Skeletal muscle tissue (tissue), 4 donors: ENCODE measurements around the gene ADGRL2. TPM values are rescaled to one million over a fixed set of nuclear protein-coding genes. Genes with fewer than 3 reads are reported as not detected.

Source experiments
- H3K27ac ChIP-seq: one replicate; pipeline ENCODE4 v1.7.0; 2013; ENCODE audit warnings: mild to moderate bottlenecking, low read depth, low read length, inconsistent platforms
- H3K27me3 ChIP-seq, 3 donors: one replicate each; pipeline ENCODE4 v1.7.0; 2013; ENCODE audit warnings: low read length in 3 of 3; ENCODE audit not compliant: control insufficient read depth in 3 of 3, insufficient read depth in 3 of 3
- H3K36me3 ChIP-seq, 3 donors: one replicate each; pipeline ENCODE4 v1.7.0; 2013; ENCODE audit warnings: low read length in 3 of 3; ENCODE audit not compliant: control insufficient read depth in 3 of 3, insufficient read depth in 3 of 3
- H3K4me1 ChIP-seq, 3 donors: one replicate each; pipeline ENCODE4 v1.7.0; 2013; ENCODE audit warnings: low read length in 3 of 3, mild to moderate bottlenecking in 3 of 3; ENCODE audit not compliant: control insufficient read depth in 3 of 3, insufficient read depth in 3 of 3
- H3K4me3 ChIP-seq, 3 donors: one replicate each; pipeline ENCODE4 v1.7.0; 2013; ENCODE audit warnings: low read length in 3 of 3
- H3K9ac ChIP-seq, 3 donors: one replicate each; pipeline ENCODE4 v1.7.0; 2013; ENCODE audit warnings: low read length in 3 of 3, mild to moderate bottlenecking in 3 of 3, moderate library complexity in 2 of 3, low read depth in 1 of 3
- H3K9me3 ChIP-seq, 3 donors: one replicate each; pipeline ENCODE4 v1.7.0; 2013; ENCODE audit warnings: low read length in 3 of 3; ENCODE audit not compliant: control insufficient read depth in 3 of 3
- total RNA-seq: library from RNA; depleted of rRNA; stranded (reverse); fragments of >200 nt; gene quantifications from one replicate; pipeline ENCODE4 v1.2.3, GENCODE V29; 2014
- donor health status: Osteomylitis.

Gene ADGRL2
- total RNA-seq, 1 donor from 2014 or later: 93.4 TPM

- H3K27ac ChIP-seq: no peak overlapping the region
- H3K9me3 ChIP-seq: no peaks in the 10 kb centered on the region
- H3K36me3 ChIP-seq: no peaks in the 10 kb centered on the region
- no peak overlapping the region for H3K4me3 ChIP-seq
- no peaks in the 10 kb centered on the region for H3K27me3 ChIP-seq
- no peaks in the 10 kb centered on the region for H3K4me1 ChIP-seq
- H3K9ac ChIP-seq: no peak overlapping the region
These were observed 198.6 kb downstream of the ADGRL2 start for GRCh38 chr1:81999364-81999763.

DNA sequence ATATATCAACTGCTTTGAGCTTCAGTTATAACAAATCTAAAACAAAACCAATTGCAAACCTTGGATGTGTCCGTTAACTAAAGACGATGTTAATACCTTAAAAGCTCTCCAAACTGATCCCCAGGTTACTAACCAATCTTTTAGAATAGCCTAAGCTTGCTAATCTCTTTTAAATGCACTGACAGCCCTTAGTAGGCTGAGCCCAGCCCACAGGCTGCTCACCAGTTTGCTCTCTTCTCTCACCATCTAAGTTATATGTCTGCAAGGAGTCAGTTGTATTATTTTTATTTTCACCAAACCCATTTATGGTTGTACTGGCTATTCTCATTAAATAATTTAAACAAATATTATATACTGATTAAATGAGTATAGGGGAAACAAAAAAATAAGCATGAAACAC, 199.5 kb downstream of the ADGRL2 start:
- Histone ChIP-seq H3K27me3 (no peaks in the 10 kb centered on the region), H3K9me3 (no peaks in the 10 kb centered on the region), H3K9ac (no peak overlapping the region), H3K27ac (no peak overlapping the region), H3K4me3 (no peak overlapping the region), H3K36me3 (no peaks in the 10 kb centered on the region), H3K4me1 (no peaks in the 10 kb centered on the region)

DNA sequence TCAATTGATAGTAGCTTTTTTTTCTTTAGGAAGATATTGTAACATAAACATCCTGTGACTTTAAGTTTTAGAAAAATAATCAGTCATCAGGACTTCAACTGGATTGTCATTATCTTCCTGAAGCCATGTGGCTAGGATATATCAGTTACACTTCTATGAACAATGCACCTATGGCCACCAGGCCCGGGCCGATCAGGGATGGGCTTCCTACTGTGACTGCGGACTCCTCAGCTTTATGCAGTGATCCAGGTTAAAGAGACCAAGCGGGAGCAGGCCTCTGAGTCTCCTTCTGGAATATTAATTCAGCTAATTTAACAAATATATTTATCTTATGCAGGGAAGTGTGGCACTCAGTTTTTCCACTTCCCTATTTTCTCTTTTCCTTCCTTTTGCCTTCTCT, 200.6 kb downstream of the ADGRL2 start:
- H3K27me3 ChIP-seq: no peaks in the 10 kb centered on the region
- no peaks in the 10 kb centered on the region for H3K36me3 ChIP-seq
- no peak overlapping the region for H3K9ac ChIP-seq
- no peaks in the 10 kb centered on the region for H3K9me3 ChIP-seq
- no peak overlapping the region for H3K27ac ChIP-seq
- no peaks in the 10 kb centered on the region for H3K4me1 ChIP-seq
- no peak overlapping the region for H3K4me3 ChIP-seq

DNA sequence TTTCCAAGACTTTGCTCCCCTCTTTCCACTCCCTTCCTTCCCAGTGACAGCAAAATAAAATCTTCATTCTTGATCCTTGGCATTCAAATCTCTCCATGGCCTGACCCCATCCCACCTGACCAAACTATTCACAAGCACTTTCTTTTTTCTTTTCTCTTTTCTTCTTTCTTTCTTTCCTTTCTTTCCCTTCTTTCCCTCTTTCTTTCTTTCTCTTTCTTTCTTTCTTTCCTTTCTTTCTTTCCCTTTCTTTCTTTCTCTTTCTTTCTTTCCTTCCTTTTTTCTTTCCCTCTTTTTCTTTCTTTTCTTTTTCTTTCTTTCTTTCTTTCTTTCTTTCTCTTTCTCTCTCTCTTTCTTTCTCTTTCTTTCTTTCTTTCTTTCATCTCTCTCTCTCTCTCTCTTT, 207.1 kb downstream of the ADGRL2 start:
- Histone ChIP-seq H3K36me3 (no peaks in the 10 kb centered on the region), H3K9ac (no peak overlapping the region), H3K4me1 (no peaks in the 10 kb centered on the region), H3K27ac (no peak overlapping the region), H3K9me3 (no peaks in the 10 kb centered on the region), H3K4me3 (no peak overlapping the region), H3K27me3 (no peaks in the 10 kb centered on the region)

DNA sequence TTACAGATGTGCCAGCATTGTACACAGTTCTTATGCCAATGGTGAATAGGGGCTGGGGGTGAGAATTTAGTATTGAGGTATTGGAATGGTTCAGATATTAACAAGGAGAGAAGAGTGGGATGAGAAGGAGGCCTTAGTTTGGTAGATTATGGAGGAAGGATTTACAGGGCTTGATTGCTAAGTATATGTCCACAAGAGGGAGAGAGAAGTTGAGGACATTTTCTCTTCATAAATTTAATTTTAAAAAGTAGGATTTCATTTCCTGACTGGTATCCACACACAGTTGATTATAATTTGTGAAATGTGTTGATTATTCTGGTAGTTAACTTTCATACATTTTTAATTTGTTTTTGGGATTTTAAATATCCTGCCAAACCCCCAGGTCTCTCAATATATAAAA, 213.0 kb downstream of the ADGRL2 start:
- no peaks in the 10 kb centered on the region for H3K27me3 ChIP-seq
- H3K36me3 ChIP-seq: no peaks in the 10 kb centered on the region
- H3K4me1 ChIP-seq: no peaks in the 10 kb centered on the region
- H3K27ac ChIP-seq: no peak overlapping the region
- no peak overlapping the region for H3K9ac ChIP-seq
- no peaks in the 10 kb centered on the region for H3K9me3 ChIP-seq
- no peak overlapping the region for H3K4me3 ChIP-seq

GRCh38 chr1:82015444-82015843, 214.7 kb downstream of the ADGRL2 start:
- no peaks in the 10 kb centered on the region for H3K9me3 ChIP-seq
- no peaks in the 10 kb centered on the region for H3K36me3 ChIP-seq
- no peak overlapping the region for H3K27ac ChIP-seq
- no peak overlapping the region for H3K9ac ChIP-seq
- no peaks in the 10 kb centered on the region for H3K4me1 ChIP-seq
- no peak overlapping the region for H3K4me3 ChIP-seq
- no peaks in the 10 kb centered on the region for H3K27me3 ChIP-seq

GRCh38 chr1:82018319-82018718, 217.6 kb downstream of the ADGRL2 start:
- no peak overlapping the region for H3K27ac ChIP-seq
- no peaks in the 10 kb centered on the region for H3K36me3 ChIP-seq
- no peaks in the 10 kb centered on the region for H3K4me1 ChIP-seq
- H3K9me3 ChIP-seq: no peaks in the 10 kb centered on the region
- no peak overlapping the region for H3K9ac ChIP-seq
- H3K4me3 ChIP-seq: no peak overlapping the region
- no peaks in the 10 kb centered on the region for H3K27me3 ChIP-seq

GRCh38 chr1:82019508-82019907, 218.8 kb downstream of the ADGRL2 start:
- Histone ChIP-seq H3K36me3 (no peaks in the 10 kb centered on the region), H3K27ac (no peak overlapping the region), H3K4me3 (no peak overlapping the region), H3K9me3 (no peaks in the 10 kb centered on the region), H3K9ac (no peak overlapping the region), H3K27me3 (no peaks in the 10 kb centered on the region), H3K4me1 (no peaks in the 10 kb centered on the region)

DNA sequence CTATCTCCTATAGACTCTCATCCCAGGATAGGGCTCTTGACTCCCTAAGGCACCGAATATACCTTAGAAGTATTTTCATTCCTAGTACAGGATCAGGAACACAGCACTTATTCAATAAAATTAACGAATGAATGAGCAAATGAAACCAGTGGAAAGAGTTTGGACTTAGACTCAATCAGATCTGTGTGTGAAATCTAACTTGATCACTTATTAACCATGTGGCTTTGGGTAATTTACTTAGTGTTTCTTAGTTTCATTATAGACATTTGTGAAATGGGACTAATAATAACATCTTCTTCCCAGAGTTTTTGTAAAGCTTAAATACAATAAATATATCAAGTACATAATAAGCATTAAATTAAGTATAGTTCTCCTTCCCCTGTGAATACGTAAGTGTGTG, 230.1 kb downstream of the ADGRL2 start:
- Histone ChIP-seq H3K4me1 (no peaks in the 10 kb centered on the region), H3K9me3 (no peaks in the 10 kb centered on the region), H3K27me3 (no peaks in the 10 kb centered on the region), H3K36me3 (no peaks in the 10 kb centered on the region), H3K27ac (no peak overlapping the region), H3K4me3 (no peak overlapping the region), H3K9ac (no peak overlapping the region)

- Histone ChIP-seq H3K27me3 (no peaks in the 10 kb centered on the region), H3K9me3 (no peaks in the 10 kb centered on the region), H3K36me3 (no peaks in the 10 kb centered on the region), H3K9ac (no peak overlapping the region), H3K4me1 (no peaks in the 10 kb centered on the region), H3K4me3 (no peak overlapping the region), H3K27ac (no peak overlapping the region)
These were observed 231.3 kb downstream of the ADGRL2 start for GRCh38 chr1:82032068-82032467.

- H3K4me3 ChIP-seq: no peak overlapping the region
- H3K9ac ChIP-seq: no peak overlapping the region
- H3K9me3 ChIP-seq: no peaks in the 10 kb centered on the region
- H3K4me1 ChIP-seq: no peaks in the 10 kb centered on the region
- no peak overlapping the region for H3K27ac ChIP-seq
- no peaks in the 10 kb centered on the region for H3K36me3 ChIP-seq
- no peaks in the 10 kb centered on the region for H3K27me3 ChIP-seq
These were observed 234.1 kb downstream of the ADGRL2 start for GRCh38 chr1:82034812-82035211.
